ENCODE results near the gene SPCS3.

- TF ChIP-seq CTCF (IDR thresholded peaks at IDR 0.05) (no peak), POLR2A (IDR thresholded peaks at IDR 0.05) (no peak), POLR2AphosphoS5 (IDR thresholded peaks at IDR 0.05) (no peak), EP300 (IDR thresholded peaks at IDR 0.05) (no peak)
These were observed 43.1 kb upstream of the SPCS3 start for GRCh38 chr4:176276710-176277109.

All from sigmoid colon (tissue), 4 donors.